Embryonic facial prominence (tissue), 1 donor: ENCODE results near the gene TMEM123.
"Not testable (repeated sequence)": the region's sequence is repeated elsewhere in the genome, so short reads cannot be mapped to it uniquely, and the experiment has no call there.

ENCODE experiments used
- DNase-seq: peaks from one replicate; pipeline ENCODE4 v3.0.0-alpha.2; 2016; ENCODE audit errors: extremely low spot score

Gene TMEM123

DNA sequence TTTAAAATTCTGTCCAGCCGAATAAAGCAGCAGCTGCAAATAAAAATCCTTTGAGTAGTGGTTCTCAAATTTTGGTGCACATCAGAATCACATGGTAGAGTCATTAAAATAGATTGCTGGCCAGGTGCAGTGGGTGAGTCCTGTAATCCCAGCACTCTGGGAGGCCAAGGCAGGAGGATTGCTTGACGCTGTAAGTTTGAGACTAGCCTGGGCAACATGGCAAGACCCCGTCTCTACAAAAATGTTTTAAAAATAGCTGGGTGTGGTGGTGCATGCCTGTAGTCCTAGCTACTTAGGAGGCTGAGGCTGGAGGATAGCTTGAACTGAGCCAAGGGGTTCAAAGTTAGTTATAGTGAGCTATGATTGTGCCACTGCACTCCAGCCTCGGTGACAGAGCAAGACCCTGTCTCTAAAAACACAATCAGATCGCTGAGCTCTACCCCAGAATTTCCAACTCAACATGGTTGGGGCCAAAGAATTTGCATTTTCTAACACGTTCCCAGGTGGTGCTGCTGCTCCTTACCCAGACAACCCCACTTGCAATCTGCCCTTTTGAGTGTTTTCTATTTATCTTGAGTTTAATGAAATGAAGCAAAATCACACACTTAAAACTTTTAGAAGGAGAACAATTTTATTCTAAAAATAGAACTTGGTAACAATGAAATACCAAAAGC is 56.7 kb downstream of the TMEM123 start:
- no peak for DNase-seq

DNA sequence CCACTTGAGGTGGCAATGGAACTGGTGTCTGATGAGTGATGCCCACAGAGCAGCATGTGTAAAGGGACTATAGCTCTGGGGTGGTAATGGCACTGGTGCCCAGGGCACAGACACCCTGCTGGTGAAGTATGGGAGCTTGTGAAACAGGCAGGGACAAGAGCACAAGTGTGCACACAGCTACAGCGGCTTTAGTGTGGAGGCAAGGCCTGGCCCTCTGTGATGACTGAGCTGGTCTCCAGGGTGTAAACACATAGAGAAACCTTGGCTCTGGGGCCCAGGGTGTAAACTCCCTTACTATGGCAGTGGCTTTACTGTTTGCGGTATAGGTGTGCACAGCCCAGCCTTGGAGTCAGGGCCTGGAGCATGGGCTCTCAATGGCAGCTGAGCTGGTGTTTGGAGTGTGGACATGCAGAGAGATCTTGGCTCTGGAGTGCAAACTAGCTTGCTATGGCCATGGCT is 59.3 kb downstream of the TMEM123 start:
- no peak for DNase-seq

GRCh38 chr11:102391549-102392237 is 60.9 kb downstream of the TMEM123 start:
- no peak for DNase-seq

DNA sequence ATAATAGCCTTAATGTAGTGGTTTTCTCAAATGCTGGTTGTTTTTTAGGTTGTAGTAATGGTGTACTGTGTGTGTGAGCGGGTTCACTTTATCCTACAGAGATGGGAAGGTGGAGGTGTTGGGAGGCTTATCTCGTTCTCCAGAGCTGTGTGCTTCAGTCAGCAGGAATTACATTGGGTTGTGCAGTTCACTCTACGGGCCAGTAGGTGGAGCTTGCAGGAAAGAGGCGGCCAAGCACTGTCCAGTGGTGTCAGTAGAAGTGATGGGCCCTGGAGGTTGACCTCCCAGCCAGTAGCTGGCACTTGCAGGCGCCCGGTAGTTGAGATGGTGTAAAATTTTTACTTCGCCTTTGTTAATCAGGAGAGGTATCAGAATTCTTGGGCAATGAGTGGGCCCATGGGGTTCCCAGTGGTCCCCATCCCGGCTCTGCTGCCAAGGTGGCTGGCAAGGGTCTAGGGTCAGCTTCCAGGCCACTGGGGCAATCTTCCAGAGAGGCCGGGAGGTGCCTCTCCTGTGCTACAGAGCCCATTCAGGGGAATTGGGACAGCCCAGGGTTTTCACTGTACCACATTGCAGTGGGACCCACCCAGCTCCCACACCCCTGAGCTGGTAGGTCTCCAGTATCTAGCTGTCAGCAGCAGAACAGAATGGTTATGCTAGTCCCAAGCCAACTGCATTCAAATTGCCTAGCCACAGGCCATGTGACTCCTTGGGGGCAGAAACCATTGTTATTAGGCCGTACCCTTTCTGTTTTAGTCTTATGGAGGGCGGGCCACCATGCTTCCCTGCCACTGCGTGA is 61.7 kb downstream of the TMEM123 start:
- no peak for DNase-seq

DNA sequence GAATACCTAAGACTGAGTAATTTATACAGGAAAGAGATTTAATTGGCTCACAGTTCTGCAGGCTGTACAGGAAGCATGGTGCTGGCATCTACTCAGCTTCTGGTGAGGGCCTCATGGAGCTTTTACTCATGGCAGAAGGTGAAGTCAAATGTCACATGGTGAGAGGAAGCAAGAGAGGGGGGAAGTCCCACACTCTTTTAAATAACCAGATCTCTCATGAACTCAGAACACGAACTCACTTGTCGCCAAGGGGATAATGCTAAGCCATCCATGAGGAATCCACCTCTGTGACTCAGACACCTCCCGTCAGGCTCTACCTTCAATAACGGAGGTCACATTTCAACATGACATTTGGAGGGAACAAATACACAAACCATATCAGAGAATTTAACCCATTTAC is 63.3 kb downstream of the TMEM123 start:
- no peak for DNase-seq

DNA sequence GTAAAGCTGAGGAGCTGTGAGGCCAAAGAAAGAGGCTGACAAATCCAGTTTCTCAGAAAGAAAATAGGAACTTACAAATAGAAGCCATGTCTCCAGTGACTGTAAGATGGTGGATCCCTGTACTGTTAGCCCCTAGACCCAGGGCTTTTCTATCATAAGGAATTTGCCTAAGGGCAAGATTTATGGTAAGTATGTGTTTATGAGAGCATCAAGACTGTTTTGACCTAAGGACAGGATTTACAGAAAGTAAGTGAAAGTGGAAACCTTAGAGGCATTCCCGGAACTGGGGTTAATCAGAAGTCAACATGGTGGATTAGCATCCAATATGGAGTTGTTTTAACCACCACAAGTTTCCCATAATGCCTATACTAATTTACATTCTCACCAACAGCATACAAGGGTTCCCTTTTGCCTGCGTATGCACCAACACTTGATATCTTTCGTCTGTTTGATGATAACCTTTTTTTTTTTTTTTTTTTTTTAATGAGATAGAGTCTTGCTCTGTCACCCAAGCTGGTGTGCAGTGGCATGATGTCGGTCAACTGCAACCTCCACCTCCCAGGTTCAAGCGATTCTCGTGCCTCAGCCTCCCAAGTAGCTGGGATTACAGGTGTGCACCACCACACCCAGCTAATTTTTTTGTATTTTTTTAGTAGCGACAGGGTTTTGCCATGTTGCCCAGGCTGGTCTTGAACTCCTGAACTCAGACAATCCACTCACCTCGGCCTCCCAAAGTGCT is 65.4 kb downstream of the TMEM123 start:
- no peak for DNase-seq

- DNase-seq: no peak
Measured at GRCh38 chr11:102386136-102386734, 66.3 kb downstream of the TMEM123 start.

DNA sequence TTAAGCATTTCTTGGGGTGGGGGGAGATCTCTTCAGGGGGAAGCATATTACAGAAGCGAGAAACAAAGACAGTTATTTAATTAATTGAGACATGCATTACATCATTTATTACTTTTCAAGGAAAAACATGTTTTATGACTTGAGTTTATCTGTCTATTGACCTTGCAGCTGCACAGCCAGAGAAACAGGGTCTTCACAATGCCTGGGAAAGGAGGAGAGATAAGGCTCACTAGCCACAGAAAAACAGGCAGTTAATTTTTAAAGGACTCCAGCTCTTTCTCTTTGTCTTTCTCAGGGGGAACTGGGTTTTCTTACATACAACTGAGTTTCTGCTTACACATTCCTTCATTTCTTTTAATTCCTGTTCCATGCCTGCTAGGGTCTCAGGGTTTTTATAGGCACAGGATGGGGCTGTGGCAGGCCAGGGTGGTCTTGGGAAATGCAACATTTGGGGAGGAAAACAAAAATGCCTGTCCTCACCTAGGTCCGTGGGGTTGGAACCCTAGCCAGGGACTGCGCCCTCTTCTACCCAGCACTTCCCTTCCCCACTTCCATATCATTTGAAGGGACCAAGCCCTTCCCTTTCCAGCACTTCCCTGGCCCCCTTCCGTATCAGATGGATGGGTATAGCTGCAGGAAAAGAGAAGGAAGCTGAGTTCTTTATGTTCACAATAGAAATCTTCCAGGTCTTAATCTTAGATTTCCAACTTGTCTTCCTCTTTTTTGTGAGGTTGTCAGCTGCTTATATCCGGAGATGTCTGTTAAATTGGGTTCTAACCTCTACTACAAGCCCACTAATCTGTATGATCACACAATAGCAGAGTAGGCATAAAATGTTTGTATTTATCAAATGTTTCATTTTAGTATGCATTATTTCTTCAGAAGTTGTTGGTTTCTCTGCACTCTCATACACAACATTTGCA is 67.2 kb downstream of the TMEM123 start:
- DNase-seq: no peak

- DNase-seq: no peak
Measured at GRCh38 chr11:102384419-102385079, 68.0 kb downstream of the TMEM123 start.

DNA sequence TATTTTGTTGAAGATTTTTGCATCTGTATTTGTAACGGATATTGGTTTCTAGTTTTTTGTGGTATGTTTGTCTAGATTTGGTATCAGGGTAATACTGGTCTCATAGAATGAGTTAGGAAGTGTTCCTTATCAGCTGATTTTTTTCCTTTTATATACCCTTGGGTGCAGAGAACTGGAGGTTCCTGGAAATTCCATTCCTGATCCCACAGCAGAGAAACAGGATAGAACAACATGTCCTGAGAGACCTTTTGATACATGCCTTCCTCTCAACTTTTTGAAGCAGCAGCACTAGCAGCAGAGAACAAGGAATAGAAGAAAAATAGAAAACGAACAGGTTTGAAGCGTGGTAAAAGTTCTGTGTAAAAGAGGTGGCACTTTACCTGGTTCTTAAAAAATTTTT is 68.7 kb downstream of the TMEM123 start:
- no peak for DNase-seq

DNA sequence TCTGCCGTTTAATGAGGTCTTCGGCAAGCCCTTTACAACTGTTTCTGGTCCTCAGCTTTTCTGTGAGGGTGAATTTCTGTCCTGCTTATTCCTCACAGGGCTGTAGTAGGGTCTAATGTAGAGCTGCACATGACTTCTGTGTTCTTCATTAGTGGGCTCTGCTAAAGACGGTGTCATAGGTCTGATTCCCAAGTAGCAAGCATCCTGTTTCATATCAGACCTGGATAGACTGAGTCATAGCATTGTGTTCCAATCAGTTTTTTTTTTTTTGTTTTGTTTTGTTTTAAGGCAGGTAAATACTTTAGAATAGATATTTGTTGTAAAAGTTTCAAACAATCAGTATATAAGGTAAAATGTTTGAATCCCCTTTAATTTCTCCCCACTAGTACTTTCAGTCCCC is 70.2 kb downstream of the TMEM123 start:
- no peak for DNase-seq

DNA sequence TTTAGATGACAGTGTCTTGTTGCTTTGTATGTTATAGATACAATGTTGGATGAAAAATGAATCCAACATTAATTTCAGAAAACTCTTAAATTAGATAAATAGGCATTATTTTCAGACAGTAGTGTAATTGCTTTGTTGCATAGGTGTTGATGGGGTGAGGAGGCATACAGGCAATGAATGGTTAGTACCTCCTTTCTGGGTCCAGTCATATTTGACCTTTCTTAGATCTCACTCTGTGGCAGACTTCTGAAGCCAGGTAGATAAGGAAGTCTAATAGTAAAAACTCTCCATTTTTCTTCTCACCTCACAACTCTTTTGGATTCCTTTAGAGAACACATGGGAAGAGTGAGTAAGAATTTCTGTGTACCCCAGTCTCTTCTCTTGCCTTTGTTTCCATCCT is 73.7 kb downstream of the TMEM123 start:
- DNase-seq: no peak

DNA sequence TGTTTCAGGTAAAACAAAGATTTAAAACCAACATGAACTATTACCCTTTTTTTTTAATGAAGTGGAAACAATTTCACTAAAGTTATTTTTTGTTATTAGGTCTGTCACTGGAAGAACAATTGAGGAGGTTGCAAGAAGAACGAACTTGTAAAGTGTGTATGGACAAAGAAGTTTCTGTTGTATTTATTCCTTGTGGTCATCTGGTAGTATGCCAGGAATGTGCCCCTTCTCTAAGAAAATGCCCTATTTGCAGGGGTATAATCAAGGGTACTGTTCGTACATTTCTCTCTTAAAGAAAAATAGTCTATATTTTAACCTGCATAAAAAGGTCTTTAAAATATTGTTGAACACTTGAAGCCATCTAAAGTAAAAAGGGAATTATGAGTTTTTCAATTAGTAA is 74.7 kb downstream of the TMEM123 start:
- no peak for DNase-seq

DNA sequence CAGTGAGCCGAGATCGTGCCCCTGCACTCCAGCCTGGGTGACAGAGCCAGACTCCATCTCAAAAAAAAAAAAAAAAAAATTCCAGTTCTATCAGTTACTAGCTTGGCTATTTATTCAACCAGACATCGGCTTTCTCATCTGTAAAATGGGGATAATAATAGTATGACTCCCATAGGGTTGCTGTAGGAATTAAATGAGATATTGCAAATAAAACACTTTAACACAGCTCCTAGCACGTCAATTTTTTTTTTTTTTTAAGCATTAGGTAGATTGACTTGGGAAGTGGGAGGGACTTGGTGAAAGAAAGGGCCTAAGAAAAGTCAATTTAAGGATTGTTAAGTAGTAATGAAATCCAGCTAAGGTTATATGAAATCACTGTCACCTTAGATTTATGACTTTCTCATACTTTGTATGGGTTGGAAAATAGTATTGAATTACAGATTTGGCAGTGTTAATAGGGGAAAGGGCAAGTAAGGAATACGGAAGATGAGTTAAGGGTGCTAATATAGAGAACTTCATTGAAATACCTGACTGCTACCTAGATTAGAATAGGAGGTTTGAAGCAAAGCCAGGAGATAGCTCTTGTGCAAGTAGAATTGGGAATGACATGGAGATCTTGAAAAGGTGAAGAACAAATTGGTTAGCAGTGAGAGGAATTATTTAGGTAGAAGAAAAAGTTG is 76.7 kb downstream of the TMEM123 start:
- no peak for DNase-seq

GRCh38 chr11:102374633-102375424 is 77.7 kb downstream of the TMEM123 start:
- DNase-seq: not testable (repeated sequence)

GRCh38 chr11:102368472-102368871 is 84.1 kb downstream of the TMEM123 start:
- DNase-seq: no peak

GRCh38 chr11:102367364-102367763 is 85.2 kb downstream of the TMEM123 start:
- DNase-seq: peak; percentile 40

- DNase-seq: no peak
Measured at GRCh38 chr11:102364991-102365390, 87.6 kb downstream of the TMEM123 start.
